Activated CD4-positive, alpha-beta T cell treated with anti-CD3 and anti-CD28 coated beads, Interleukin-2, amount 10 ng/mL, durations not matched to agents 7 days and 5 days (primary cell): ENCODE measurements around the gene PPM1M. TPM values are rescaled to one million over a fixed set of nuclear protein-coding genes. Genes with fewer than 3 reads are reported as not detected.
"Not testable (repeated sequence)": the region's sequence is repeated elsewhere in the genome, so short reads cannot be mapped to it uniquely, and the experiment has no call there.

Experiments used
- CTCF ChIA-PET: fragments of 350-600 bp; sonication (Branson Sonifier 250); formaldehyde crosslinking; loops from one replicate; lab custom pipeline; 2021; ENCODE audit warnings: antibody characterized with exemption; lab: Charles Lee
- POLR2A ChIA-PET: fragments of 350-600 bp; sonication (Branson Sonifier 250); formaldehyde crosslinking; loops from one replicate; lab custom pipeline; 2021; ENCODE audit warnings: antibody characterized with exemption; lab: Charles Lee
- DNase-seq: peaks from one replicate; pipeline ENCODE4 v3.0.0-alpha.2; 2020
- H3K27ac Mint-ChIP-seq: one replicate; pipeline ENCODE4 v1.8.0; 2021; ENCODE audit warnings: mild to moderate bottlenecking, moderate library complexity, mixed read lengths
- H3K27me3 Mint-ChIP-seq: one replicate; pipeline ENCODE4 v1.8.0; 2021; ENCODE audit warnings: mixed read lengths
- H3K36me3 Mint-ChIP-seq: one replicate; pipeline ENCODE4 v1.8.0; 2021; ENCODE audit warnings: low read depth, mixed read lengths
- H3K4me1 Mint-ChIP-seq: one replicate; pipeline ENCODE4 v1.8.0; 2021; ENCODE audit warnings: mixed read lengths
- H3K4me3 Mint-ChIP-seq: one replicate; pipeline ENCODE4 v1.8.0; 2021; ENCODE audit warnings: mild to moderate bottlenecking, moderate library complexity, mixed read lengths
- H3K9me3 Mint-ChIP-seq: one replicate; pipeline ENCODE4 v1.8.0; 2021; ENCODE audit warnings: mixed read lengths
- total RNA-seq, 2 experiments: library from RNA; stranded (reverse); gene quantifications; one replicate each; pipeline ENCODE4 v1.2.3, GENCODE V29; 2021

The PPM1M gene
- total RNA-seq, 2 experiments from 2014 or later, result 82.2 to 92.7 TPM

DNA sequence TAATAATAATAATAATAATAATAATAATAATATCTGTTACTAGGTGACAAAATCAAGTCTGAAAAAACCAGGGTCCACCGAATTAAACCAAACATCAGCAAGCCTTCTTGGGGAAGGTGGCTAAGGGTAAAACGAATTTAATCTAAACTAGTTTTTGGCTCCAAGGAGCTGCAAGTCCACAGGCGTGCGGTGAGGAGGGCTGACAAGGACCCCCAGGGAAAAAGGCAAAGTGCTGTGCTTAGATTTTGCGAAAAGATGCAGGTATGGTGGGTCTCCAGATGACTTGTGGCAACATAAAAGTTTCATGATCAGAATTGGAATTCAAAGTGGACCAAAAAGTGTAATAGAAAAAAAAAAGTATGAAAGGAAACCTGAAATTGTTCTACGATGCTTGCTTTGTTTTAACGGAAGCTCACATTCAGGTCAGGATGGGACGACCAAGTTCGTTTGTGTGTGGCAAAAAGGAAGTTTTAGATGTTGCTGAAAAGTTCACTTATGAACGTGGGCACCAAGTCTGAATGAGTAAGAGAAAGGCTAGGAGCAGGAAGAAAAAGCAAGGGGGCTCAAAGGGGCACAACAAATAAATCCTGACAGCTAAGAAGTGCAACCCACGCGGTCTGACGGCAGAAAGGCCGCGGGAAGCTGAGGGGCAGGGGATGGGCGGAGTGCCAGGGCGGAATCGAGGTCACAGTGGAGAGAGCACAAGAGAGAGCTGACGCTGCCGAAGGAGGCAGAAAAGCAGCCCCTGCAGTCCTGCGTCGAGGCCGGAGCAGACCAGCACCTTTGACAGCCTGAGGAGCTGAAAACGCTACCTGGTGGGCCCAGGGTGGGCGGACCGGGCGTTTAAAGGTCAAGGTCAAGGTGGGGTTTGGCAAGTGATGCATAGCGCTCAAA, 31.8 kb downstream of the PPM1M start:
- Mint-ChIP-seq H3K27ac (peak overlapping the region; percentile 99), H3K4me3 (peak overlapping the region; percentile 92), H3K27me3 (no peaks in the 10 kb centered on the region), H3K4me1 (peaks cover 63% of the 10 kb centered on the region), H3K9me3 (no peaks in the 10 kb centered on the region), H3K36me3 (peaks cover 68% of the 10 kb centered on the region)
- CTCF ChIA-PET, result interaction anchor here (0.6 to 7.7 kb wide), 20 partner anchors 9 to 375 kb away, joined by 3 to 48 read pairs (median 4); partner anchors contain the start of genes ABHD14B, GLYCTK, TLR9 and TWF2
- peak; percentile 74 for DNase-seq
- POLR2A ChIA-PET, result interaction anchor here (0.6 to 2.4 kb wide), 10 partner anchors 9 to 1709 kb away, joined by 3 to 15 read pairs (median 4); partner anchors contain the start of genes ABHD14B, CISH and RPL29

DNA sequence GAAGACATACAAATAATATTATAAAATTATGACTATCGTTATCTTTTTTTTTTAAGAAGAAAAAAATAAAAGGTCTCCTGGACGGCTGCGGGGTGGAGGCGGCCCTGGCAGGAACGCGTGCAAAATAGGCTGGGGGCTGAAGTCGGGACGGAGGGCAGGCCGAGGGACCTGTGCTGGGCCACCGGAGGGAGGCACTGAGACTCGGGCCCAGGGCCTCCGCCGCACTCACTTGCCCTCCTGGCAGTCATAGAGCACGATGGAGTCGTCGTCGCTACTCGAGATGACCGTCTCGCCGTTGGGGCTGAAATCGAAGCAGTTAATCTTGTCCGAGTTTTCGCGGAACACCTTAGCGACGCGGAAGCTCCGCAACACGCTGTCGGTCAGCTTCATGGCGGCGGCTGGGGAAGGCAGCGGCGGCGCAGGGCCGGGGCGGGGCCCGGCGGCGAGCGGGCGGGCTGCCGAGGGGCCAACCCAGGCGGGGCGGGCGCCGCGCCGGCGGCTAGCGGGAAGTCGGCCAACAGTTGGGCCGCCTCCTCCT, 32.5 kb downstream of the PPM1M start:
- H3K27me3 Mint-ChIP-seq, result no peaks in the 10 kb centered on the region
- H3K9me3 Mint-ChIP-seq, result no peaks in the 10 kb centered on the region
- peak overlapping the region; percentile 99 for H3K27ac Mint-ChIP-seq
- H3K4me3 Mint-ChIP-seq, result peak overlapping the region; percentile 92
- CTCF ChIA-PET, result interaction anchor here (0.6 to 7.7 kb wide), 21 partner anchors 10 to 376 kb away, joined by 3 to 48 read pairs (median 4); partner anchors contain the start of genes ABHD14B, GLYCTK, TLR9 and TWF2
- H3K36me3 Mint-ChIP-seq, result peaks cover 65% of the 10 kb centered on the region
- POLR2A ChIA-PET, result interaction anchor here (0.6 to 2.4 kb wide), 9 partner anchors 10 to 1709 kb away, joined by 3 to 15 read pairs (median 5); partner anchors contain the start of genes ABHD14B, CISH, RPL29 and TWF2
- peak; percentile 64 for DNase-seq
- peaks cover 63% of the 10 kb centered on the region for H3K4me1 Mint-ChIP-seq

- Mint-ChIP-seq H3K9me3 (no peaks in the 10 kb centered on the region), H3K4me3 (peak within 1 kb of the TSS; percentile 92), H3K36me3 (peaks cover 64% of the 10 kb centered on the region), H3K4me1 (peaks cover 63% of the 10 kb centered on the region), H3K27me3 (no peaks in the 10 kb centered on the region), H3K27ac (peak within 1 kb of the TSS; percentile 99)
- peak; percentile 97 for DNase-seq
- POLR2A ChIA-PET, result interaction anchor here (0.6 to 2.4 kb wide), 5 partner anchors 26 to 283 kb away, joined by 3 to 15 read pairs (median 5); partner anchors contain the start of genes RPL29 and TWF2
- CTCF ChIA-PET, result interaction anchor here (0.7 to 7.7 kb wide), 19 partner anchors 9 to 305 kb away, joined by 3 to 48 read pairs (median 5); partner anchors contain the start of genes ABHD14B, GLYCTK, PPM1M and TWF2
Observed at GRCh38 chr3:52278510-52279069, 33.0 kb downstream of the PPM1M start, which contains the start of gene WDR82. Gene WDR82, minus strand, starts transcription at chr3:52278649. Its CDS starts 288 bp downstream, at chr3:52278361.

- Mint-ChIP-seq H3K36me3 (peaks cover 54% of the 10 kb centered on the region), H3K27ac (peak overlapping the region; percentile 96), H3K9me3 (no peaks in the 10 kb centered on the region), H3K4me1 (peaks cover 60% of the 10 kb centered on the region), H3K4me3 (peak overlapping the region; percentile 92), H3K27me3 (no peaks in the 10 kb centered on the region)
- POLR2A ChIA-PET, result no interaction called here
- CTCF ChIA-PET, result interaction anchor here (0.7 to 7.7 kb wide), 14 partner anchors 16 to 297 kb away, joined by 3 to 48 read pairs (median 7); partner anchors contain the start of genes PPM1M and TWF2
- DNase-seq, result no peak
Observed at GRCh38 chr3:52279596-52279995, 34.0 kb downstream of the PPM1M start.

GRCh38 chr3:52280050-52280461, 34.5 kb downstream of the PPM1M start:
- Mint-ChIP-seq H3K4me3 (peak overlapping the region; percentile 92), H3K27ac (peak overlapping the region; percentile 96), H3K9me3 (no peaks in the 10 kb centered on the region), H3K4me1 (peaks cover 59% of the 10 kb centered on the region), H3K36me3 (peaks cover 52% of the 10 kb centered on the region), H3K27me3 (no peaks in the 10 kb centered on the region)
- ChIA-PET POLR2A (no interaction called here), CTCF (interaction anchor here (0.7 to 7.7 kb wide), 8 partner anchors 17 to 297 kb away, joined by 3 to 48 read pairs (median 7); no protein-coding TSS in a partner anchor)
- DNase-seq, result no peak

GRCh38 chr3:52281981-52282801, 36.6 kb downstream of the PPM1M start:
- Mint-ChIP-seq H3K9me3 (no peaks in the 10 kb centered on the region), H3K27me3 (no peaks in the 10 kb centered on the region), H3K36me3 (peaks cover 37% of the 10 kb centered on the region), H3K4me1 (peaks cover 64% of the 10 kb centered on the region), H3K4me3 (peak overlapping the region; percentile 64), H3K27ac (peak overlapping the region; percentile 96)
- ChIA-PET POLR2A (interaction anchor here (0.6 to 1.5 kb wide), 3 partner anchors 11 to 969 kb away, joined by 3 to 5 read pairs (median 3); no protein-coding TSS in a partner anchor), CTCF (interaction anchor here (1.1 to 7.7 kb wide), 7 partner anchors 8 to 61 kb away, joined by 3 to 48 read pairs (median 6); partner anchors contain the start of gene PPM1M)
- DNase-seq, result peak; percentile 70

DNA sequence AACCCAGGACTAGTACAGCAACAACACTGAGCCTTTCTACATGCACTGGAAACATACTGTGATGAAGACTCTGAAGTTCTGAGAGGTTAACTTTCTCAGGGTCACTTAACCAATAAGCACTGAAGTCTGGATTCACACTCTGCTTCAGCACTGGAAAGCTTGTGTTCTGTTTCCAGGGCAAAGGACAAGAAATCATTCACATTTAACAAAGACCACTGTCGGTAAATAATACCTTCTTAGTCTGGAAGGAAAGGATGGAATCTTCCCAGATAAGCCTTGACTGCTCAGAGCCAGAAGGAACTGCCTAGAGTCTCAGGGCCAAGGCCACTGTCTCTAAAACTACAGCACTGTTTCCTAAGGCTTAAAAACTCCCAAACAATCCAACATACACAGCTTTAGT, 37.7 kb downstream of the PPM1M start:
- H3K4me1 Mint-ChIP-seq, result peaks cover 64% of the 10 kb centered on the region
- H3K4me3 Mint-ChIP-seq, result no peak overlapping the region
- no peaks in the 10 kb centered on the region for H3K27me3 Mint-ChIP-seq
- peaks cover 31% of the 10 kb centered on the region for H3K36me3 Mint-ChIP-seq
- no peaks in the 10 kb centered on the region for H3K9me3 Mint-ChIP-seq
- ChIA-PET CTCF (interaction anchor here (1.1 to 2.5 kb wide), 4 partner anchors 31 to 63 kb away, joined by 3 to 10 read pairs (median 4); no protein-coding TSS in a partner anchor), POLR2A (interaction anchor here (1.5 kb wide), 1 partner anchor 12 kb away, joined by 5 read pairs; no protein-coding TSS in a partner anchor)
- H3K27ac Mint-ChIP-seq, result peak overlapping the region; percentile 83
- no peak for DNase-seq

DNA sequence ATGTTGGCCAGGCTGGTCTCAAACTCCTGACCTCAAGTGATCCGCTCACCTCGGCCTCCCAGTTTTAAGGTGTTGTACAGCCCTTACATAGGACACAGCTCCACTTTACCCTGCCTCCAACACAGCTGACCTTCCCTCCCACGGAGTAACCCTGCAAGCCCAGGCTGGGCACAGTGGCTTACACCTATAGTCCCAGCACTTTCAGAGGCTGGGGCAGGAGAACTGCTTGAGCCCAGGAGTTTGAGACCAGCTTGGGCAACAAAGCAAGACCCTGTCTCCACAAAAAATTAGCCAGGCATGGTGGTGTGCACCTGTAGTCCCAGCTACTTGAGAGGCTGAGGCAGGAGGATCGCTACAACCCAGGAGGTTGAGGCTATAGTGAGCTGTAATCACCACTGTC, 38.5 kb downstream of the PPM1M start:
- POLR2A ChIA-PET, H3K27me3 Mint-ChIP-seq, DNase-seq, H3K4me3 Mint-ChIP-seq, H3K9me3 Mint-ChIP-seq: not testable (repeated sequence)
- CTCF ChIA-PET, result interaction anchor here (1.0 to 2.5 kb wide), 7 partner anchors 32 to 64 kb away, joined by 3 to 10 read pairs (median 4); no protein-coding TSS in a partner anchor
- Mint-ChIP-seq H3K27ac (peak overlapping the region; percentile 28), H3K36me3 (peaks cover 27% of the 10 kb centered on the region), H3K4me1 (peaks cover 66% of the 10 kb centered on the region)

DNA sequence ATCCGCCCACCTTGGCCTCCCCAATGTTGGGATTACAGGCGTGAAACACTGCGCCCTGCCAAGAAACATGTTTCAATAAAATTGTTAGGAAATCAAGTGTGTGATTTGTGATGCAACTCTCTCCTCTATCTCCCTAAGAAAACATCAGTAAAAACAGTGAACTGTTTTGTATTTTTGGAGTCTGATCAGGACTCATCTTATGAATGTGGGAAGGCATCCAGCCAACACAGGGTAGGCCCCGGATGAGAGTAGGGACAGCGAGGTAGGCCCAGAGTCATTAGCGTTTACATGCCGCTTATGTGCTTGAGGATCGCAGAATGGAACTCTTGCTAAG, 41.2 kb downstream of the PPM1M start:
- Mint-ChIP-seq H3K27me3 (no peaks in the 10 kb centered on the region), H3K9me3 (no peaks in the 10 kb centered on the region), H3K4me3 (peak overlapping the region; percentile 100), H3K27ac (peak overlapping the region; percentile 100), H3K36me3 (peaks cover 25% of the 10 kb centered on the region), H3K4me1 (peaks cover 60% of the 10 kb centered on the region)
- CTCF ChIA-PET, result interaction anchor here (0.8 to 1.2 kb wide), 4 partner anchors 10 to 158 kb away, joined by 3 to 5 read pairs (median 3); no protein-coding TSS in a partner anchor
- POLR2A ChIA-PET, result no interaction called here
- DNase-seq, result no peak

DNA sequence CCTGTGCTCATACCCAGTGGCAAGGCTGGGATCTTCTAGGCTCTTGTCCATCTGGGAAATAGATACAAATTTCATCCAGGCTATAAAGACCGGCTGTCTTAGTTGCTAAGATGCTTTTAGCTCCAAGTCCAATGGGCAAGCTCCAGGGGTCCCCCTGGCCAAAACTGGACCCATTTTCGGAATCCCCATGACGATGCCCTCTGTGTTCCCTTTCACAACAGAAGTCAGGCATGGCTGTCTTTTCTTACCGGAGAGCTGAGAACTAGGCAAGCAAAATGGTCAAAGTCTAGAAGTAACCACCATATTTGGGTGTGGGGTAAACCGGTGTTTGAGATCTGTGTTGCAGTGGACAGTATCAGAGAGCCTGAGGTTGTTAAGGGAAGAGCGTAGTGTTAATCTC, 43.1 kb downstream of the PPM1M start:
- H3K36me3 Mint-ChIP-seq, result peaks cover 16% of the 10 kb centered on the region
- peak overlapping the region; percentile 100 for H3K4me3 Mint-ChIP-seq
- ChIA-PET CTCF (interaction anchor here (0.8 to 2.9 kb wide), 6 partner anchors 9 to 68 kb away, joined by 3 to 14 read pairs (median 4); no protein-coding TSS in a partner anchor), POLR2A (interaction anchor here (1.9 kb wide), 1 partner anchor 134 kb away, joined by 5 read pairs; the partner anchor contains the start of gene POC1A)
- H3K9me3 Mint-ChIP-seq, result no peaks in the 10 kb centered on the region
- H3K27me3 Mint-ChIP-seq, result no peaks in the 10 kb centered on the region
- H3K4me1 Mint-ChIP-seq, result peaks cover 45% of the 10 kb centered on the region
- H3K27ac Mint-ChIP-seq, result peak overlapping the region; percentile 100
- DNase-seq, result no peak

- Mint-ChIP-seq H3K36me3 (peaks cover 16% of the 10 kb centered on the region), H3K27ac (peak overlapping the region; percentile 60), H3K4me3 (peak overlapping the region; percentile 19), H3K4me1 (peaks cover 40% of the 10 kb centered on the region), H3K9me3 (no peaks in the 10 kb centered on the region), H3K27me3 (no peaks in the 10 kb centered on the region)
- CTCF ChIA-PET, result interaction anchor here (0.7 to 2.9 kb wide), 8 partner anchors 8 to 123 kb away, joined by 3 to 14 read pairs (median 4); no protein-coding TSS in a partner anchor
- POLR2A ChIA-PET, result no interaction called here
- no peak for DNase-seq
Observed at GRCh38 chr3:52289338-52289746, 43.8 kb downstream of the PPM1M start.
